ENCODE data around the gene CARD11.

The CARD11 gene

DNA sequence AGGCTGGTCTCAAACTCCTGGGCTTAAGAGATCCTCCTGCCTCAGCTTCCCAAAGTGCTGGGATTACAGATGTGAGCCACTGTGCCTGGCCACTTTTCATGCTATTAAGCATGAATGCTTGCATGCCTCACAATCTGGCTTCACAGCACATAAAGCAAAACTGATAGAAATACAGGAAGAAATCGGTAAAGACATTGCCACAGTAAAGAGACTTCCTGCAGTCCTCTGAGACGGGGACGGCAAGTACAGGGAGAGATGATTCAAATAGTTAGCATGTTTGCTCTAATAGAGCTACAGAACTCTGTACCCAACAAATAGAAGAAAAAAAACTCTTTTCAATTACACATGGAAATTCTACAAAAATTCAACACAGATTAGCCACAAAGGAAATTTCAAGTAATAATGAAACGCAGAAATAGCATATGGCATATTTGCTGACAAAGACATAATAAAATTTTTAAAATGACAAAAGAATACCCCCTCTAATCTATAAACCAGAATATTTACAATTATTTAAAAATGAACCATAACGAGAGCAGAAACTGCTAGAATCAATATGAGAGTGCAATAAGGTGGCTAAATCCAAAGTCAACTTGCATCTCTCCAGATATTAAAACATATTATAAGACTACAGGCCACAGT, 32.3 kb downstream of the CARD11 start:
- no peak overlapping the region for H3K4me3 ChIP-seq (ENCODE audit: low read depth, low read length)
- DNase-seq (ENCODE audit: low read depth): no peak
- TF ChIP-seq, protein P1, sequence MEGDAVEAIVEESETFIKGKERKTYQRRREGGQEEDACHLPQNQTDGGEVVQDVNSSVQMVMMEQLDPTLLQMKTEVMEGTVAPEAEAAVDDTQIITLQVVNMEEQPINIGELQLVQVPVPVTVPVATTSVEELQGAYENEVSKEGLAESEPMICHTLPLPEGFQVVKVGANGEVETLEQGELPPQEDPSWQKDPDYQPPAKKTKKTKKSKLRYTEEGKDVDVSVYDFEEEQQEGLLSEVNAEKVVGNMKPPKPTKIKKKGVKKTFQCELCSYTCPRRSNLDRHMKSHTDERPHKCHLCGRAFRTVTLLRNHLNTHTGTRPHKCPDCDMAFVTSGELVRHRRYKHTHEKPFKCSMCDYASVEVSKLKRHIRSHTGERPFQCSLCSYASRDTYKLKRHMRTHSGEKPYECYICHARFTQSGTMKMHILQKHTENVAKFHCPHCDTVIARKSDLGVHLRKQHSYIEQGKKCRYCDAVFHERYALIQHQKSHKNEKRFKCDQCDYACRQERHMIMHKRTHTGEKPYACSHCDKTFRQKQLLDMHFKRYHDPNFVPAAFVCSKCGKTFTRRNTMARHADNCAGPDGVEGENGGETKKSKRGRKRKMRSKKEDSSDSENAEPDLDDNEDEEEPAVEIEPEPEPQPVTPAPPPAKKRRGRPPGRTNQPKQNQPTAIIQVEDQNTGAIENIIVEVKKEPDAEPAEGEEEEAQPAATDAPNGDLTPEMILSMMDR (IDR thresholded peaks at IDR 0.05; ENCODE audit: low read depth, low read length, missing control alignments): no peak

DNA sequence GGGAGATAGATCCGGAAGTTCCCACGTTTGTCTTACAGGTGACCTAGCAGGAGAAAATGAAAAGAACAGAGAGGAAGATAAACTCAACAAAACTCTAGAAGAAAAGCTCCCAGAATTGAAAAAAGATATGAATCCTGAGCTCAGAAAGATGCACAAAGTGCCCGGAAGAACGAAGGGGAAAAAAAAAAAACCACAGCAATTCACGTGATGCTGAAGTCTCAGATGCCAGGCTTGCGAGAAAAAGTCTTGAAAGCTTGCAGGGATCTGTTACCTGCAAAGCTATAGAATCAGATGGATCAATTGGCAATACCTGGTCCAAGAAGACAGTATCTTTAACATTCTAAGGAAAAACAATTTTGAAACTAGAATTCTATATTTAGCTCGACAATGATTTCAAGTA, 33.5 kb downstream of the CARD11 start:
- H3K4me3 ChIP-seq (ENCODE audit: low read depth, low read length): no peak overlapping the region
- TF ChIP-seq, protein P1 (IDR thresholded peaks at IDR 0.05; ENCODE audit: low read depth, low read length, missing control alignments): no peak
- DNase-seq (ENCODE audit: low read depth): no peak

DNA sequence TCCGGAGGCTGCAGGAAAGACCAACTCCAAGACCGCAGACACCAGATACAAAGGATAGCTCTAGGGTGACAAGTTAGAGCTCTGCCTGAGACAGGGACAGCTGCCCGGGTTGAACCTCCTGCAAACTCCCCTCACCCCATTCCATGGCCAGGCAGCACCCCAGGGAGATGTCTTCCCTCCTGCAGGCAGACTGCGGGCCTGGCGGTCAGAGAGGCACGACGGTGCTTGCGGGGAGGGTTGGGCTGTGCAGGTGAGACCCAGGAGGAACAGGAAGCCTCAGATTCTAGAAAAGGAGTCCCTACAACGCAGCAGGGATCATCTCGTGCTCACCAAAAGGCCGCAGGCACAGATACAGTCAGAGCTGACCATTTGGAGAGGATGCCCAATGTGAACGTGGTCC, 34.6 kb downstream of the CARD11 start:
- TF ChIP-seq, protein P1 (IDR thresholded peaks at IDR 0.05; ENCODE audit: low read depth, low read length, missing control alignments): no peak
- H3K4me3 ChIP-seq (ENCODE audit: low read depth, low read length): no peak overlapping the region
- no peak for DNase-seq (ENCODE audit: low read depth)

DNA sequence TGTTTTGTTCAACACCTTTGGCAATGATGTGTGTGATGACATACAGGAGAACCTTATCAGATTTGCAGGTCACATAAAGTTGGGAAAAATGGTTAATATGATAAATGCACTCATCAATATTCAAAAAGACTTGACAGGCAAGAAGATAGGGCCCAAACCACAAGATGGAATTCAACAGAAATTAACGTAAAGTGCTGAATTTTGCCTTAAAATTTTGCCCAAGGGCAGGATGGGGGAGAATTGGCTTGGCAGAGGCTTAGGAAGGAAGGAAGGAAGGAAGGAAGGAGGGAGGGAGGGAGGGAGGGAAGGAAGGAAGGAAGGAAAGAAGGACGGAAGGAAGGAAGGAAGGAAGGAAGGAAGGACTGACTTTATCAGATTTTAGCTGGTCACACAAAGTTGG, 35.3 kb downstream of the CARD11 start:
- DNase-seq (ENCODE audit: low read depth): no peak
- TF ChIP-seq, protein P1 (IDR thresholded peaks at IDR 0.05; ENCODE audit: low read depth, low read length, missing control alignments): no peak
- no peak overlapping the region for H3K4me3 ChIP-seq (ENCODE audit: low read depth, low read length)

DNA sequence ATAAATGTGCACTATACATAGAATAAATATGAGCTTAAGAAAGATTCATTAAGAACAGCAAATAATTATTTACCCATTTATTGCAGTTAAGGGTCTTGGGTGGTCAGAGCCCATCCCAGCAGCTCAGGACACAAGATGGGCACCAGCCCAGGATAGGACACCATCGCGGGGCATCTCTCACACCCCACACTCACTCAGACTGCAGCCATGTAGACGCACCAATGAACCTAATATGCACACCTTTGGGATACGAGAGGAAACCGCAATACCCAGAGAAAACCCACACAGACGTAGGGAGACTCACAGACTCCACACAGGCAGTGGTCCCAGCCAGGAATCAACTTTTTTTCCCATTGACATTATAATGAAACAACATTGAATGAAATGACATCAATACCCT, 36.0 kb downstream of the CARD11 start:
- DNase-seq (ENCODE audit: low read depth): no peak
- H3K4me3 ChIP-seq (ENCODE audit: low read depth, low read length): no peak overlapping the region
- TF ChIP-seq, protein P1 (IDR thresholded peaks at IDR 0.05; ENCODE audit: low read depth, low read length, missing control alignments): no peak

DNA sequence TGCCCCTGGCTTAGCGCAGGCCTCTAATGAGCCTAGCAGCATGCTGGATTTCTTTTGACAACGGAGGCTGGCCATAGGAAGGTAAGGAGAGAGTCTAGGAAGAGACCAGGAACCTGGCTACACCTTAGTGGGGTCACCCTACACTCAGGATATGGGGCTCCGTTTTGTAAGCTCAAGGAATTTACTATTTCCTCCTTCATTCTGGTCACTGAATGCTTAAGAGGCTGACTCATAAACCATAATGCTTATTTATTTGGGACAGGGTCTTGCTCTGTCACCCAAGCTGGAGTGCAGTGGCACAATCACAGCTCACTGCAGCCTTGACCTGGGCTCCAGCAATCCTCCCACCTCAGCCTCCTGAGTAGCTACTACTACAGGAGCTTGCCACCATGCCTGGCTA, 38.4 kb downstream of the CARD11 start:
- DNase-seq (ENCODE audit: low read depth): no peak
- TF ChIP-seq, protein P1 (IDR thresholded peaks at IDR 0.05; ENCODE audit: low read depth, low read length, missing control alignments): no peak
- H3K4me3 ChIP-seq (ENCODE audit: low read depth, low read length): no peak overlapping the region

DNA sequence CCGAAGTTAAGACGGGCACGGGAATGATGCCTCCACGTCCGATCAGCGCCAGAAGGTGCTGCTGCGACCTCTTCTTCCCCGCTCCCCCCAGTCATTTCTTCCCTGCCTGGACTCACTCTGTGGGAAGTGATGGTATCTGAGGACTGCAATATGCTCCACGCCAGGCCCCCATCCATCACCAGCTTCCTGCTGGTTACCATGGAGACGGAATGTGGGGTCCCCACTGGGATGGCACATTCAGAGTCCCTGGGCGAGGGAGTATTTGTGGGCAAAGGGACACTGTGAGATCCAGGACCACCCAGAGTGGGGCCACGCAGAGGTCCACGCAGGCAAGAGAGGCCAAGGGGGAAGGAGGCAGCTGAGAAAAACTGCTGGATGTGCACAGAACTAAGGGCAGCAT, 39.7 kb downstream of the CARD11 start:
- no peak for DNase-seq (ENCODE audit: low read depth)
- TF ChIP-seq, protein P1 (IDR thresholded peaks at IDR 0.05; ENCODE audit: low read depth, low read length, missing control alignments): no peak
- H3K4me3 ChIP-seq (ENCODE audit: low read depth, low read length): no peak overlapping the region

All from GM12864 (cell line).